Activated CD4-positive, alpha-beta T cell treated with anti-CD3 and anti-CD28 coated beads, Interleukin-2, amount 10 ng/mL, durations not matched to agents 24 days and 14 days (primary cell): ENCODE data around the gene GJC3. TPM values are rescaled to one million over a fixed set of nuclear protein-coding genes. Genes with fewer than 3 reads are reported as not detected.

Source experiments
- DNase-seq: peaks from one replicate; pipeline ENCODE4 v3.0.0; 2022
- H3K27ac Mint-ChIP-seq: one replicate; pipeline ENCODE4 v1.8.0; 2022; ENCODE audit warnings: mild to moderate bottlenecking, mixed read lengths
- H3K27me3 Mint-ChIP-seq: one replicate; pipeline ENCODE4 v1.8.0; 2022; ENCODE audit warnings: mixed read lengths
- H3K36me3 Mint-ChIP-seq: one replicate; pipeline ENCODE4 v1.8.0; 2022; ENCODE audit warnings: low read depth, mild to moderate bottlenecking, mixed read lengths
- H3K4me1 Mint-ChIP-seq: one replicate; pipeline ENCODE4 v1.8.0; 2021; ENCODE audit warnings: mixed read lengths
- H3K4me3 Mint-ChIP-seq: one replicate; pipeline ENCODE4 v1.8.0; 2022; ENCODE audit warnings: mild to moderate bottlenecking, moderate library complexity, mixed read lengths
- H3K9me3 Mint-ChIP-seq: one replicate; pipeline ENCODE4 v1.8.0; 2021; ENCODE audit warnings: mixed read lengths
- intact Hi-C: fragments of 100-400 bp; cut with micrococcal nuclease; formaldehyde crosslinking; loops from one replicate; pipeline ENCODE4 v1.15.1; 2023
- total RNA-seq: library from RNA; stranded (reverse); gene quantifications from 2 replicates; pipeline ENCODE4 v1.2.3, GENCODE V29; 2022

The GJC3 gene
- total RNA-seq, 1 donor from 2014 or later: not detected

DNA sequence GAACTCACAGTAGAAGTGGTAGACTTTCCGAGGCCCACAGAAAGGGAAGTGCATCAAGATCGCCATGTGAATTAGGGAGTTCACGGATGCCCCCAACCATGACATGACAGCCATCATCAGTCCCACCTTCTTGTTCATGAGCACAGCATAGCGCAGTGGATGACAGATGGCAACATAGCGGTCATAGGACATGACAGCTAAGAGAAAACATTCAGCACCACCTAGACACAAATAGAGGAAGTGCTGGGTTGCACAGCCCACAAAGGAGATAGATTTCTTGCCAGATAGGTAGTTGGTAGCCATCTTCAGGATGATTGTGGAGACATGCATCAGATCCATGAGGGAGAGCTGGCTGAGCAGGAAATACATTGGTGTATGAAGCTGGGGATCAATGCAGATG, 52.9 kb downstream of the GJC3 start:
- intact Hi-C loops: no loop called here
- Mint-ChIP-seq H3K4me1 (no peaks in the 10 kb centered on the region), H3K27me3 (no peaks in the 10 kb centered on the region), H3K36me3 (no peaks in the 10 kb centered on the region), H3K4me3 (no peak overlapping the region), H3K9me3 (no peaks in the 10 kb centered on the region), H3K27ac (no peak overlapping the region)
- DNase-seq: no peak

Other genes with a start within 250 kb of the GJC3 start
- gene CYP3A5, start 249.6 kb downstream of the GJC3 start, total RNA-seq: not detected in 2 replicates
- not detected in 2 replicates for gene CYP3A7, start 194.4 kb downstream of the GJC3 start, total RNA-seq
- gene CYP3A4, start 145.4 kb downstream of the GJC3 start, total RNA-seq: not detected in 2 replicates
- gene CYP3A43, start 101.6 kb downstream of the GJC3 start, total RNA-seq: not detected in 2 replicates
- gene OR2AE1, start 52.6 kb downstream of the GJC3 start, total RNA-seq: 0.19 and 0.33 TPM in 2 replicates
- 22.3 and 24.0 TPM in 2 replicates for gene TRIM4, start 10.1 kb downstream of the GJC3 start, total RNA-seq
- not detected in 2 replicates for gene AZGP1, start 46.4 kb upstream of the GJC3 start, total RNA-seq
- 54.8 and 56.3 TPM in 2 replicates for gene ZKSCAN1, start 86.0 kb upstream of the GJC3 start, total RNA-seq
- 8.0 TPM in 2 replicates for gene ZSCAN21, start 120.2 kb upstream of the GJC3 start, total RNA-seq
- 21.5 and 23.3 TPM in 2 replicates for gene ZNF3, start 152.1 kb upstream of the GJC3 start, total RNA-seq
- gene COPS6, start 159.3 kb upstream of the GJC3 start, total RNA-seq: 109 and 114 TPM in 2 replicates
- 464 and 469 TPM in 2 replicates for gene MCM7, start 171.8 kb upstream of the GJC3 start, total RNA-seq
- gene AP4M1, start 172.0 kb upstream of the GJC3 start, total RNA-seq: 13.5 and 16.4 TPM in 2 replicates
- gene TAF6, start 189.7 kb upstream of the GJC3 start, total RNA-seq: 68.4 and 71.5 TPM in 2 replicates
- gene CNPY4, start 190.0 kb upstream of the GJC3 start, total RNA-seq: 16.2 and 17.0 TPM in 2 replicates
- 3.0 and 3.5 TPM in 2 replicates for gene MBLAC1, start 197.3 kb upstream of the GJC3 start, total RNA-seq
- gene LAMTOR4, start 219.3 kb upstream of the GJC3 start, total RNA-seq: 123 and 126 TPM in 2 replicates
- 31.7 and 39.2 TPM in 2 replicates for gene TRAPPC14, start 229.1 kb upstream of the GJC3 start, total RNA-seq
- 2.1 TPM in 2 replicates for gene GAL3ST4, start 239.0 kb upstream of the GJC3 start, total RNA-seq
- 6.3 and 7.9 TPM in 2 replicates for gene GPC2, start 247.8 kb upstream of the GJC3 start, total RNA-seq
- 23.7 TPM in 2 replicates for gene STAG3, start 248.3 kb upstream of the GJC3 start, total RNA-seq